ENCODE results near the gene LUM.

DNA sequence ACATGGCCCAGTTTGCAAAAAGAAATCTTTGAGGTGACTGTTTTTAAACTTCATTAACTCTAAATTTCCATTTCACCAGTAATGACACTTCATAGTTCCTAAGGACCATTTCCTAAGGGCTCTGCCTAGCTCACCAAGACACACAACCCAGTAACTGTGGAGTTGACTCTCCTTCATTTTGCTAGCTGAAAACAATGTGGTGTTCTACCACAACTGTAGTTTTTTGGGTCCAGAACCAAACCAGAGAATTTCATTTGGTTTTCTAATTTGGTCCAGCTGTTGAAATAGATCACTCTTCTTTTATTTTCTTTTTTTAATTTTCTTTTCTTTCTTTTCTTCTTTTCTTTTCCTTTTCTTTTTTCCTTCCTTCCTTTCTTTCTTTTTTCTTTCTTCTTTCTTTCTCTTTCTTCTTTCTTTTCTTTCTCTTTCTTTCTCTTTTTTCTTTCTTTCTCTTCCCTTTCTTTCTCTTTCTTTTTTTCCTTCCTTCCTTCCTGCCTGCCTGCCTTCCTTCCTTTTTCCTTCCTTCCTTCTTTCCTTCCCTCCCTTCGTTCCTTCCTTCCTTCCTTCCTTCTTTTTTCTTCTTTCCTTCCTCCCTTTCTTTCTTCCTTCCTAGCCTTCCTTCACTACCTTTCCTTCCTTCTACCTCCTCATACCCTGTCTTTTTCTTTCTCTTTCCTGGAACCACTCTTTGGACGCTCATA lies 18.5 kb upstream of the LUM start:
- TF ChIP-seq, protein P1, sequence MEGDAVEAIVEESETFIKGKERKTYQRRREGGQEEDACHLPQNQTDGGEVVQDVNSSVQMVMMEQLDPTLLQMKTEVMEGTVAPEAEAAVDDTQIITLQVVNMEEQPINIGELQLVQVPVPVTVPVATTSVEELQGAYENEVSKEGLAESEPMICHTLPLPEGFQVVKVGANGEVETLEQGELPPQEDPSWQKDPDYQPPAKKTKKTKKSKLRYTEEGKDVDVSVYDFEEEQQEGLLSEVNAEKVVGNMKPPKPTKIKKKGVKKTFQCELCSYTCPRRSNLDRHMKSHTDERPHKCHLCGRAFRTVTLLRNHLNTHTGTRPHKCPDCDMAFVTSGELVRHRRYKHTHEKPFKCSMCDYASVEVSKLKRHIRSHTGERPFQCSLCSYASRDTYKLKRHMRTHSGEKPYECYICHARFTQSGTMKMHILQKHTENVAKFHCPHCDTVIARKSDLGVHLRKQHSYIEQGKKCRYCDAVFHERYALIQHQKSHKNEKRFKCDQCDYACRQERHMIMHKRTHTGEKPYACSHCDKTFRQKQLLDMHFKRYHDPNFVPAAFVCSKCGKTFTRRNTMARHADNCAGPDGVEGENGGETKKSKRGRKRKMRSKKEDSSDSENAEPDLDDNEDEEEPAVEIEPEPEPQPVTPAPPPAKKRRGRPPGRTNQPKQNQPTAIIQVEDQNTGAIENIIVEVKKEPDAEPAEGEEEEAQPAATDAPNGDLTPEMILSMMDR (IDR thresholded peaks at IDR 0.05) = no peak
- no peak for TF ChIP-seq POLR2A (IDR thresholded peaks at IDR 0.05)
